Measurements from ENCODE around the gene ZNF700.
"Not testable (repeated sequence)": the region's sequence is repeated elsewhere in the genome, so short reads cannot be mapped to it uniquely, and the experiment has no call there.

Gene ZNF700

GRCh38 chr19:11941361-11941887 lies 16.5 kb downstream of the ZNF700 start:
- WGBS, 2 experiments (ENCODE audit: insufficient coverage in 2 of 2) = 95 to 96% methylated on average over 10 to 13 of the region's 29 CpGs
- not testable (repeated sequence) for H3K4me1 ChIP-seq (ENCODE audit: control insufficient read depth, insufficient read depth, low read length, poor library complexity, severe bottlenecking); H3K4me3 ChIP-seq (ENCODE audit: extremely low read depth, insufficient read depth, low read length, poor library complexity, severe bottlenecking)

GRCh38 chr19:11942008-11942842 lies 17.3 kb downstream of the ZNF700 start:
- Histone ChIP-seq H3K27ac (ENCODE audit: low read depth, low read length, severe bottlenecking) (no peak overlapping the region), H3K36me3 (ENCODE audit: control insufficient read depth, insufficient read depth, low read length) (peaks cover 56% of the 10 kb centered on the region), H3K4me3 (ENCODE audit: extremely low read depth, insufficient read depth, low read length, poor library complexity, severe bottlenecking) (no peak overlapping the region), H3K9me3 (ENCODE audit: control insufficient read depth, low read length) (peaks cover 68% of the 10 kb centered on the region), H3K4me1 (ENCODE audit: control insufficient read depth, insufficient read depth, low read length, poor library complexity, severe bottlenecking) (no peaks in the 10 kb centered on the region)
- WGBS, 2 experiments (ENCODE audit: insufficient coverage in 2 of 2) = 90 to 97% methylated on average over 7 of the region's 10 CpGs

More at GRCh38 chr19:11941361-11941887, 16.5 kb downstream of the ZNF700 start:
- Histone ChIP-seq H3K36me3 (ENCODE audit: control insufficient read depth, insufficient read depth, low read length) (peaks cover 48% of the 10 kb centered on the region), H3K9me3 (ENCODE audit: control insufficient read depth, low read length) (peaks cover 60% of the 10 kb centered on the region)
- H3K27ac ChIP-seq (ENCODE audit: low read depth, low read length, severe bottlenecking) = not testable (repeated sequence)

- Histone ChIP-seq H3K9me3 (ENCODE audit: control insufficient read depth, low read length) (peaks cover 72% of the 10 kb centered on the region), H3K4me1 (ENCODE audit: control insufficient read depth, insufficient read depth, low read length, poor library complexity, severe bottlenecking) (no peaks in the 10 kb centered on the region), H3K36me3 (ENCODE audit: control insufficient read depth, insufficient read depth, low read length) (peaks cover 61% of the 10 kb centered on the region), H3K4me3 (ENCODE audit: extremely low read depth, insufficient read depth, low read length, poor library complexity, severe bottlenecking) (no peak overlapping the region), H3K27ac (ENCODE audit: low read depth, low read length, severe bottlenecking) (no peak overlapping the region)
These were observed 17.9 kb downstream of the ZNF700 start for GRCh38 chr19:11942843-11943108.

- 100% methylated on average over 2 of the region's 4 CpGs; no CpG with 5 or more reads in 1 of the 2 experiments for WGBS, 2 experiments (ENCODE audit: insufficient coverage in 2 of 2)
- no peak overlapping the region for H3K27ac ChIP-seq (ENCODE audit: low read depth, low read length, severe bottlenecking)
- H3K4me1 ChIP-seq (ENCODE audit: control insufficient read depth, insufficient read depth, low read length, poor library complexity, severe bottlenecking) = no peaks in the 10 kb centered on the region
- H3K9me3 ChIP-seq (ENCODE audit: control insufficient read depth, low read length) = peaks cover 86% of the 10 kb centered on the region
- peaks cover 78% of the 10 kb centered on the region for H3K36me3 ChIP-seq (ENCODE audit: control insufficient read depth, insufficient read depth, low read length)
- no peak overlapping the region for H3K4me3 ChIP-seq (ENCODE audit: extremely low read depth, insufficient read depth, low read length, poor library complexity, severe bottlenecking)
These were observed 19.7 kb downstream of the ZNF700 start for GRCh38 chr19:11944656-11945055.

- H3K4me3 ChIP-seq (ENCODE audit: extremely low read depth, insufficient read depth, low read length, poor library complexity, severe bottlenecking) = no peak overlapping the region
- WGBS, 2 experiments (ENCODE audit: insufficient coverage in 2 of 2) = no CpG with 5 or more reads among the region's 3 CpGs
- H3K4me1 ChIP-seq (ENCODE audit: control insufficient read depth, insufficient read depth, low read length, poor library complexity, severe bottlenecking) = no peaks in the 10 kb centered on the region
- H3K36me3 ChIP-seq (ENCODE audit: control insufficient read depth, insufficient read depth, low read length) = peaks cover 87% of the 10 kb centered on the region
- H3K27ac ChIP-seq (ENCODE audit: low read depth, low read length, severe bottlenecking) = no peak overlapping the region
- peaks cover 99% of the 10 kb centered on the region for H3K9me3 ChIP-seq (ENCODE audit: control insufficient read depth, low read length)
These were observed 23.7 kb downstream of the ZNF700 start for GRCh38 chr19:11948646-11949045.

- peaks cover 82% of the 10 kb centered on the region for H3K36me3 ChIP-seq (ENCODE audit: control insufficient read depth, insufficient read depth, low read length)
These were observed 24.3 kb downstream of the ZNF700 start for GRCh38 chr19:11949201-11949600.

GRCh38 chr19:11949614-11950080 lies 24.7 kb downstream of the ZNF700 start:
- Histone ChIP-seq H3K36me3 (ENCODE audit: control insufficient read depth, insufficient read depth, low read length) (peaks cover 77% of the 10 kb centered on the region), H3K9me3 (ENCODE audit: control insufficient read depth, low read length) (peaks cover 97% of the 10 kb centered on the region)
- not testable (repeated sequence) for H3K27ac ChIP-seq (ENCODE audit: low read depth, low read length, severe bottlenecking); H3K4me3 ChIP-seq (ENCODE audit: extremely low read depth, insufficient read depth, low read length, poor library complexity, severe bottlenecking); H3K4me1 ChIP-seq (ENCODE audit: control insufficient read depth, insufficient read depth, low read length, poor library complexity, severe bottlenecking)
- WGBS, 2 experiments (ENCODE audit: insufficient coverage in 2 of 2) = 94 to 100% methylated on average over 2 to 4 of the region's 4 CpGs

More at GRCh38 chr19:11949201-11949600, 24.3 kb downstream of the ZNF700 start:
- H3K4me1 ChIP-seq (ENCODE audit: control insufficient read depth, insufficient read depth, low read length, poor library complexity, severe bottlenecking) = no peaks in the 10 kb centered on the region
- whole genome bisulfite sequencing, 2 experiments (ENCODE audit: insufficient coverage in 2 of 2) = 100% methylated on average over 2 to 4 of the region's 4 CpGs
- no peak overlapping the region for H3K27ac ChIP-seq (ENCODE audit: low read depth, low read length, severe bottlenecking)
- no peak overlapping the region for H3K4me3 ChIP-seq (ENCODE audit: extremely low read depth, insufficient read depth, low read length, poor library complexity, severe bottlenecking)
- H3K9me3 ChIP-seq (ENCODE audit: control insufficient read depth, low read length) = peaks cover 98% of the 10 kb centered on the region

- Histone ChIP-seq H3K27ac (ENCODE audit: low read depth, low read length, severe bottlenecking) (no peak overlapping the region), H3K36me3 (ENCODE audit: control insufficient read depth, insufficient read depth, low read length) (peaks cover 71% of the 10 kb centered on the region), H3K4me3 (ENCODE audit: extremely low read depth, insufficient read depth, low read length, poor library complexity, severe bottlenecking) (no peak overlapping the region), H3K9me3 (ENCODE audit: control insufficient read depth, low read length) (peaks cover 90% of the 10 kb centered on the region), H3K4me1 (ENCODE audit: control insufficient read depth, insufficient read depth, low read length, poor library complexity, severe bottlenecking) (no peaks in the 10 kb centered on the region)
- WGBS, 2 experiments (ENCODE audit: insufficient coverage in 2 of 2) = 81 to 100% methylated on average over 3 of the region's 5 CpGs
These were observed 25.4 kb downstream of the ZNF700 start for GRCh38 chr19:11950312-11950711.

- H3K9me3 ChIP-seq (ENCODE audit: control insufficient read depth, low read length) = no peaks in the 10 kb centered on the region
- 31 to 46% methylated on average over 19 of the region's 26 CpGs for WGBS, 2 experiments (ENCODE audit: insufficient coverage in 2 of 2)
- H3K36me3 ChIP-seq (ENCODE audit: control insufficient read depth, insufficient read depth, low read length) = no peaks in the 10 kb centered on the region
- H3K4me3 ChIP-seq (ENCODE audit: extremely low read depth, insufficient read depth, low read length, poor library complexity, severe bottlenecking) = no peak overlapping the region
- no peak overlapping the region for H3K27ac ChIP-seq (ENCODE audit: low read depth, low read length, severe bottlenecking)
- H3K4me1 ChIP-seq (ENCODE audit: control insufficient read depth, insufficient read depth, low read length, poor library complexity, severe bottlenecking) = peaks cover 4% of the 10 kb centered on the region
These were observed 38.9 kb downstream of the ZNF700 start for GRCh38 chr19:11963566-11964355.

- 11 to 20% methylated on average over 1 to 8 of the region's 8 CpGs for whole genome bisulfite sequencing, 2 experiments (ENCODE audit: insufficient coverage in 2 of 2)
These were observed 39.6 kb downstream of the ZNF700 start for GRCh38 chr19:11964496-11964857.

More at GRCh38 chr19:11964496-11964857, 39.6 kb downstream of the ZNF700 start:
- Histone ChIP-seq H3K4me1 (ENCODE audit: control insufficient read depth, insufficient read depth, low read length, poor library complexity, severe bottlenecking) (peaks cover 4% of the 10 kb centered on the region), H3K36me3 (ENCODE audit: control insufficient read depth, insufficient read depth, low read length) (no peaks in the 10 kb centered on the region), H3K27ac (ENCODE audit: low read depth, low read length, severe bottlenecking) (peak overlapping the region; percentile 93), H3K4me3 (ENCODE audit: extremely low read depth, insufficient read depth, low read length, poor library complexity, severe bottlenecking) (peak overlapping the region; percentile 68), H3K9me3 (ENCODE audit: control insufficient read depth, low read length) (no peaks in the 10 kb centered on the region)

All from mesodermal cell (in vitro differentiated cells).